Activated CD4-positive, alpha-beta memory T cell treated with anti-CD3 and anti-CD28 coated beads for 36 hours (primary cell): ENCODE measurements around the gene GALP. TPM values are rescaled to one million over a fixed set of nuclear protein-coding genes. Genes with fewer than 3 reads are reported as not detected.
"Not testable (repeated sequence)": the region's sequence is repeated elsewhere in the genome, so short reads cannot be mapped to it uniquely, and the experiment has no call there.

Experiments used
- CTCF ChIA-PET: fragments of 350-600 bp; sonication (Branson Sonifier 250); formaldehyde crosslinking; loops from one replicate; lab custom pipeline; 2021; ENCODE audit warnings: antibody characterized with exemption, inconsistent platforms; lab: Charles Lee
- POLR2A ChIA-PET: fragments of 350-600 bp; sonication (Branson Sonifier 250); formaldehyde crosslinking; loops from one replicate; lab custom pipeline; 2021; ENCODE audit warnings: antibody characterized with exemption; lab: Charles Lee
- DNase-seq: peaks from one replicate; pipeline ENCODE4 v3.0.0-alpha.2; 2020
- H3K27ac Mint-ChIP-seq: one replicate; pipeline ENCODE4 v1.8.0; 2021; ENCODE audit warnings: mixed read lengths
- H3K27me3 Mint-ChIP-seq: one replicate; pipeline ENCODE4 v1.8.0; 2021; ENCODE audit warnings: mixed read lengths
- H3K36me3 Mint-ChIP-seq: one replicate; pipeline ENCODE4 v1.8.0; 2021; ENCODE audit warnings: mixed read lengths
- H3K4me1 Mint-ChIP-seq: one replicate; pipeline ENCODE4 v1.8.0; 2021; ENCODE audit warnings: low read depth, mixed read lengths
- H3K4me3 Mint-ChIP-seq: one replicate; pipeline ENCODE4 v1.8.0; 2021; ENCODE audit warnings: mild to moderate bottlenecking, mixed read lengths
- H3K9me3 Mint-ChIP-seq: one replicate; pipeline ENCODE4 v1.8.0; 2021; ENCODE audit warnings: mixed read lengths
- intact Hi-C: fragments of 100-400 bp; cut with micrococcal nuclease; formaldehyde crosslinking; loops from one replicate; pipeline ENCODE4 v1.15.1; 2023
- total RNA-seq, 2 experiments: library from RNA; stranded (reverse); gene quantifications; one replicate each; pipeline ENCODE4 v1.2.3, GENCODE V29; 2021

GALP gene
- total RNA-seq, 2 experiments from 2014 or later, result not detected

DNA sequence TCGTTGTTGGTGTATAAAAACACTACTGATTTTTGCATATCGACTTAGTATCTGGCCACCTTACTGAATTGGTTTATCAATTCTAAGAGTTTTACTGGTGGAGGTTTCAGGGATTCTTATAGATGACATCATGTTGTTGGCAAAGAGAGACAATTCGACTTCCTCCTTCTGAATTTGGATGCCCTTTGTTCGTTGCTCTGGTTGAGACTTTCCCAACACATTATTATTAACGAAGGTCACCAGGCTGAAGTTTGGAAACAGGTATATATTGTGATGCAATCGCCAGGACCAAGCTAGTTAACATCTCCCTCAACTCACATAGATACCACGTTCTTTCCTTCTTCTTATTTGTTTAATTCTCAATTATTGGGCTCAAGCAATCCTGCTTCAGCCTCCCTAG is 23.9 kb downstream of the GALP start:
- Mint-ChIP-seq H3K4me3 (no peak overlapping the region), H3K4me1 (no peaks in the 10 kb centered on the region), H3K9me3 (no peaks in the 10 kb centered on the region), H3K27me3 (no peaks in the 10 kb centered on the region), H3K27ac (no peak overlapping the region), H3K36me3 (no peaks in the 10 kb centered on the region)
- ChIA-PET POLR2A (no interaction called here), CTCF (no interaction called here)
- no peak for DNase-seq
- intact Hi-C loops, result no loop called here

DNA sequence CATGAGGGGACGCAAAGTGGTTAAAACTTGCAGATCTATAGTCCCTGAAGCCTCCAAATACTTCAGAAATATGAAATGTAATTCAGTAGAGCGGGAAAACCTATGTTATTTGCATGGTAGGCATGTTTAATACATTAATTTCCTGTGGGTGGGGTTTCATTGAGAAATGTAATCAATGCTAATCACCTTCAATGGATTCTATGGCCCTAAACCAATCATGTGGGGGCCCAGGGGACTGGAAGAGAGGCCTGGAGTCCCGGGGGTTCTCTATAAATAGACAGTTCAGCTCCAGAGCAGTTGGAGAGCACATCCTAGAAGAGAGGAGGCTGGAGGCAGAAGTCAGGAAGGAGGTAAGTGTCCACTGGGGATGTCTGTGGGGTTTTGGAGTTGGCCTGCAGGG is 26.2 kb downstream of the GALP start, which contains the start of gene ZSCAN5C:
Gene ZSCAN5C, plus strand, starts transcription at position 301 of the 400 bp plus-strand sequence. CDS start 3,641 bp downstream, outside the sequence.
- CTCF ChIA-PET, result no interaction called here
- POLR2A ChIA-PET, result no interaction called here
- DNase-seq, result no peak
- Mint-ChIP-seq H3K4me3 (no peak within 1 kb of the TSS), H3K36me3 (no peaks in the 10 kb centered on the region), H3K27me3 (peaks cover 3% of the 10 kb centered on the region), H3K27ac (no peak within 1 kb of the TSS), H3K4me1 (no peaks in the 10 kb centered on the region), H3K9me3 (no peaks in the 10 kb centered on the region)
- intact Hi-C loops, result no loop called here

DNA sequence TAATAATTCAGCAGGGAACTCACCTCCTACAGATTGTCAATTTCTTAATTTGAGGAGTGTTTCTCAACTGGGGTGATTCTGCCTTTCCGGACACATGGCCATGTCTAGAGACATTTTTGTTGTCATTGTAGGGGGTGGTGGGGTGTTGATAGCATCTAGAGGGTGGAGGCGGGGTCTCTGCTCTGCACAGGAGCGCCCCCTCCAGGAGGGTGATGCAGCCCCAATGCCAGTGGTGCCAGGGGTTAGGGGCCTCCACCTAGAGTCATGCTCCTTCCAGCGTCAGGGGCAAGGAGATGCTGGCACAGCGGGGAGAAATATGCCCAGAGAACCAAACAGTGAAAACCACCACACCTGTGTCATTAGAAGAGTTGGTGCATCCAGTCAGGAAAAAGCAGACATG is 31.8 kb downstream of the GALP start:
- H3K27me3 Mint-ChIP-seq, DNase-seq, H3K36me3 Mint-ChIP-seq, POLR2A ChIA-PET, H3K9me3 Mint-ChIP-seq, H3K4me1 Mint-ChIP-seq, intact Hi-C loops, H3K27ac Mint-ChIP-seq, CTCF ChIA-PET, H3K4me3 Mint-ChIP-seq: not testable (repeated sequence)

DNA sequence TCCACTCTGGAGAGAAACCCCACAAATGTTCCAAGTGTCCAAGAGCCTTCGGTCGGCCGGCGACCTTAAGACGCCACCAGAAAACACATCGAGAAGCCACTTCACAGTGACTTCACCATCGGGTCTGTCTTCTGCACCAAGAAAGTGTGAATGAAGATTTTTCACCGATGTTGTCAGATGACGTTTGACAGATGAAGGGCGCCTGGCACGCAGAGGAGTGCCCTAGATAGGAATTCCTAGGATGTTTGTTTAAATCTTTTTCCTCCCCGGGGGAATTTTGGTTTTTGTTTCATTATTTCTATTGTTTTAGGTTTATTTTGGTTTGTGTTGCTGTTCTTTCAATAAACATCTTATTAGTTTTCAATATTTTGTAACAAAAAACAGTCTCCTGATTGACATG is 33.3 kb downstream of the GALP start:
- H3K36me3 Mint-ChIP-seq, result no peaks in the 10 kb centered on the region
- no peak overlapping the region for H3K27ac Mint-ChIP-seq
- peaks cover 3% of the 10 kb centered on the region for H3K27me3 Mint-ChIP-seq
- intact Hi-C loops, result no loop called here
- no peak overlapping the region for H3K4me3 Mint-ChIP-seq
- ChIA-PET CTCF (no interaction called here), POLR2A (no interaction called here)
- H3K4me1 Mint-ChIP-seq, result no peaks in the 10 kb centered on the region
- H3K9me3 Mint-ChIP-seq, result no peaks in the 10 kb centered on the region
- no peak for DNase-seq

GRCh38 chr19:56210036-56210435 is 34.2 kb downstream of the GALP start:
- DNase-seq, H3K36me3 Mint-ChIP-seq, H3K9me3 Mint-ChIP-seq, H3K4me1 Mint-ChIP-seq, H3K27ac Mint-ChIP-seq, H3K4me3 Mint-ChIP-seq, H3K27me3 Mint-ChIP-seq, intact Hi-C loops, POLR2A ChIA-PET, CTCF ChIA-PET: not testable (repeated sequence)

DNA sequence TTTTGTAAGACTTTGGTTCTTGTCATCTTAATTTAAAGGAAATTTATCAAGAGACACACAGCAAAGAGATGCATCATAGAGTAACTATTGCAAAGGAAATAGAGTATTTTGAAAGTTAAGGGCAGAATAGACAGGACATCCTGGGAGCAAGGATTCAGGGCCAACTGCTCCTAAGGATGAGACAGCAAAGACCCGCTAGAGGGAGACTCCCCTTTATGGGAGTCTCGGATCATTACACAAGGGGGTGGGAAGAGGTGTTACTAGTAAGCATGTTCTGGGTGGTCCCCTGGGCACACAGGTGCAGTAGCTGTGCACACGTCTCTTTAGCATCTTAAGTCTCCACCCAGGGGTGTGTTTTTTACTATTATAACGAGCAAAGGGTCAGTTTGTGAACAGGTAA is 35.9 kb downstream of the GALP start:
- CTCF ChIA-PET, result no interaction called here
- no peaks in the 10 kb centered on the region for H3K36me3 Mint-ChIP-seq
- H3K4me1 Mint-ChIP-seq, result peaks cover under 1% of the 10 kb centered on the region
- no peaks in the 10 kb centered on the region for H3K9me3 Mint-ChIP-seq
- H3K4me3 Mint-ChIP-seq, result no peak overlapping the region
- POLR2A ChIA-PET, result no interaction called here
- peaks cover 9% of the 10 kb centered on the region for H3K27me3 Mint-ChIP-seq
- no peak overlapping the region for H3K27ac Mint-ChIP-seq
- intact Hi-C loops, result no loop called here
- no peak for DNase-seq

GRCh38 chr19:56217039-56217949 is 41.5 kb downstream of the GALP start:
- H3K27me3 Mint-ChIP-seq, result peaks cover 19% of the 10 kb centered on the region
- H3K4me3 Mint-ChIP-seq, result no peak overlapping the region

GRCh38 chr19:56218961-56219360 is 43.2 kb downstream of the GALP start:
- CTCF ChIA-PET, result no interaction called here
- H3K4me3 Mint-ChIP-seq, result no peak overlapping the region

More at GRCh38 chr19:56217039-56217949, 41.5 kb downstream of the GALP start:
- Mint-ChIP-seq H3K27ac (no peak overlapping the region), H3K4me1 (peaks cover 6% of the 10 kb centered on the region), H3K9me3 (no peaks in the 10 kb centered on the region), H3K36me3 (no peaks in the 10 kb centered on the region)
- POLR2A ChIA-PET, result no interaction called here
- CTCF ChIA-PET, result no interaction called here
- no peak for DNase-seq
- intact Hi-C loops, result no loop called here

GRCh38 chr19:56221442-56221841 is 45.6 kb downstream of the GALP start:
- H3K4me3 Mint-ChIP-seq, intact Hi-C loops, H3K36me3 Mint-ChIP-seq, H3K9me3 Mint-ChIP-seq, DNase-seq, H3K27ac Mint-ChIP-seq, H3K4me1 Mint-ChIP-seq, POLR2A ChIA-PET: not testable (repeated sequence)
- H3K27me3 Mint-ChIP-seq, result peaks cover 11% of the 10 kb centered on the region
- CTCF ChIA-PET, result interaction anchor here (0.6 kb wide), 1 partner anchor 127 kb away, joined by 3 read pairs; no protein-coding TSS in a partner anchor

More at GRCh38 chr19:56218961-56219360, 43.2 kb downstream of the GALP start:
- Mint-ChIP-seq H3K36me3 (no peaks in the 10 kb centered on the region), H3K9me3 (no peaks in the 10 kb centered on the region), H3K4me1 (peaks cover 6% of the 10 kb centered on the region), H3K27me3 (peaks cover 19% of the 10 kb centered on the region), H3K27ac (no peak overlapping the region)
- intact Hi-C loops, result no loop called here
- DNase-seq, result no peak
- POLR2A ChIA-PET, result no interaction called here

DNA sequence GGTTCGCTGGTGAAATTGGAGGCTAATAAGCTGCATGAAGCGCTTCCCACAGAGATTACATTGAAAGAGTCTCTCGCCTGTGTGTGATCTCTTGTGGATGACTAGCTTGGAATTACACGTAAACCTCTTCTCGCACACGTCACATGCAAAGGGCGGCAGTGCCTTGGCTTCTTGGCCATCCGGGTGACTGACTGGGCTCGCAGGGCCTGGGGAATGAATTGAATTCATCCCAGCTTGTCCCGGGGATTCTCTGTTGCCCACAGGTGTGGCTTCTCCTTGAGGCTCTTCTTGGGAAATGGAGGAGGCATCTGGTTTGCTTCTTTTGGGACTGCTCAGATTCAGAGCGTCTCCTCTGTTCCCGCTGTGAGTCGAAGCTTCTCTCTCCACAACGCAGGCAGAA is 46.0 kb downstream of the GALP start:
- DNase-seq, result no peak
- H3K4me1 Mint-ChIP-seq, result peaks cover 4% of the 10 kb centered on the region
- ChIA-PET CTCF (interaction anchor here (0.6 kb wide), 1 partner anchor 127 kb away, joined by 3 read pairs; no protein-coding TSS in a partner anchor), POLR2A (no interaction called here)
- no peaks in the 10 kb centered on the region for H3K36me3 Mint-ChIP-seq
- intact Hi-C loops, result no loop called here
- H3K27me3 Mint-ChIP-seq, result peaks cover 8% of the 10 kb centered on the region
- H3K27ac Mint-ChIP-seq, result no peak overlapping the region
- no peak overlapping the region for H3K4me3 Mint-ChIP-seq
- H3K9me3 Mint-ChIP-seq, result no peaks in the 10 kb centered on the region

DNA sequence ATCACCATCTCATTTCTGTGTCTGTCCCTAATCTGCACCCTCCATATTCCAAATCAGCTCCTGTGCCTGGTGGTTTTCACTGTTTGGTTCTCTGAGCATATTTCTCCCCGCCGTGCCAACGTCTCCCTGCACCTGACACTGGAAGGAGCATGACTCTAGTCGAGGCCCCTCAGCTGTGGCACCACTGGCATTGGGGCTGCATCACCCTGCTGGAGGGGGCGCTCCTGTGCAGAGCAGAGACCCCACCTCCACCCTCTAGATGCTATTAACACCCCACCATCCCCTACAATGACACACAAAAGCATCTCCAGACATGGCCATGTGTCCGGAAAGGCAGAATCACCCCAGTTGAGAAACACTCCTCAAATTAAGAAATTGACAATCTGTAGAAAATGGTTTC is 47.1 kb downstream of the GALP start:
- intact Hi-C loops, result no loop called here
- H3K9me3 Mint-ChIP-seq, result no peaks in the 10 kb centered on the region
- no peaks in the 10 kb centered on the region for H3K4me1 Mint-ChIP-seq
- H3K27ac Mint-ChIP-seq, result no peak overlapping the region
- DNase-seq, result no peak
- peaks cover 4% of the 10 kb centered on the region for H3K27me3 Mint-ChIP-seq
- ChIA-PET POLR2A (no interaction called here), CTCF (no interaction called here)
- H3K4me3 Mint-ChIP-seq, result no peak overlapping the region
- H3K36me3 Mint-ChIP-seq, result no peaks in the 10 kb centered on the region

DNA sequence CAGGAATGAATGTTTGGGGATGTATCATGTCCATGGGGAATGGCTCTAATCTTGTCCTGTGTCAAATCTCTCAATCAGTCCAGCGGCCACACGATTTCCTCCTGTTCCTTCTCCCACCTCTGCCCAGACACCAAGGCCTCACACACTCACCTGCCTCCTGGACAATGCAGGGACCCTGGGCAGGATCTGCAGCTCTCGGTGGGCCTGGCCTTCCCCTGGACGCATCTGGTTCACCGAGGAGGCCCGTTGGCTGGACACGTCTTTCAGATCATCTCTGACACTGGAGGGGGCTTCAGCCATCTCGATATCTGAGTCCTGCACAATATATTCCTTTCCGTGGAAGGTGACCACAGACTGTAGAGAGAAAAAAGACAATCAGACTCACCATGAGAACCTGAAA is 47.7 kb downstream of the GALP start:
- H3K27me3 Mint-ChIP-seq, result peaks cover 1% of the 10 kb centered on the region
- no peak overlapping the region for H3K27ac Mint-ChIP-seq
- no peaks in the 10 kb centered on the region for H3K4me1 Mint-ChIP-seq
- H3K9me3 Mint-ChIP-seq, result no peaks in the 10 kb centered on the region
- intact Hi-C loops, result no loop called here
- POLR2A ChIA-PET, result no interaction called here
- CTCF ChIA-PET, result no interaction called here
- no peak for DNase-seq
- no peak overlapping the region for H3K4me3 Mint-ChIP-seq
- no peaks in the 10 kb centered on the region for H3K36me3 Mint-ChIP-seq
